HepG2 (cell line): Measurements from ENCODE around the gene FBXO24. TPM values are rescaled to one million over a fixed set of nuclear protein-coding genes. Genes with fewer than 3 reads are reported as not detected.

Experiments used
- ATAC-seq: fragments of 200-7000 bp; cut with Tn5 transposase; 3 replicates; pipeline ENCODE4 v1.9.1; 2020; ENCODE audit warnings: mild to moderate bottlenecking, moderate library complexity
- BruUV-seq: library from RNA; stranded (reverse); fragments of 400-500 nt; replicated peaks from 2 replicates; lab custom pipeline; 2021; lab: Mats Ljungman, UMichigan
- CTCF ChIA-PET: fragments of 300-600 bp; formaldehyde crosslinking; extraction: SDS; loops from one replicate; lab custom pipeline; 2021; ENCODE audit warnings: low total read pairs, inconsistent platforms, low intra/inter-chr PET ratio; lab: Yijun Ruan, JAX
- POLR2A ChIA-PET: fragments of 350-600 bp; sonication (Branson Sonifier 250); formaldehyde crosslinking; loops from one replicate; lab custom pipeline; 2020; ENCODE audit warnings: antibody characterized with exemption, inconsistent platforms; lab: Yijun Ruan, JAX
- DNase-seq: peaks from one replicate; pipeline ENCODE4 v3.0.0-alpha.2; 2015; ENCODE audit warnings: low spot score
- FAIRE-seq: peaks from 3 replicates; lab custom pipeline; 2011; peaks lifted over from hg19 to GRCh38; lab: Jason Lieb, UNC
- H2AFZ ChIP-seq: one replicate; pipeline ENCODE4 v1.6.1; 2011; ENCODE audit warnings: low read length, inconsistent platforms
- H3K27ac ChIP-seq: fragments of 300-600 bp; 3 replicates; pipeline ENCODE4 v1.8.0; 2011; ENCODE audit warnings: mixed run types, mild to moderate bottlenecking, mixed read lengths, low read length, inconsistent platforms; ENCODE audit not compliant: insufficient read depth; ENCODE audit errors: extremely low read length
- H3K27me3 ChIP-seq, 2 experiments: fragments of 200-600 bp in 1 of 2; 2 replicates in 1 of 2; 3 replicates in 1 of 2; pipeline versions ENCODE4 v1.6.0 to v1.8.0; 2011; ENCODE audit warnings: low read length in 2 of 2, mild to moderate bottlenecking in 2 of 2, moderate library complexity in 2 of 2, inconsistent platforms in 1 of 2; ENCODE audit not compliant: insufficient read depth in 2 of 2, control insufficient read depth in 1 of 2
- H3K36me3 ChIP-seq, 2 experiments: fragments of 200-600 bp in 1 of 2; replicated peaks in 1 of 2; 2 replicates in 1 of 2; 3 replicates in 1 of 2; pipeline versions ENCODE4 v1.5.1 to v1.8.0; 2011; ENCODE audit warnings: low read length in 2 of 2, inconsistent platforms in 1 of 2; ENCODE audit not compliant: insufficient read depth in 2 of 2, control insufficient read depth in 1 of 2
- H3K4me1 ChIP-seq: 2 replicates; pipeline ENCODE4 v1.5.1; 2012; ENCODE audit warnings: low read length, inconsistent platforms; ENCODE audit not compliant: insufficient read depth
- H3K4me2 ChIP-seq: 2 replicates; pipeline ENCODE4 v1.6.0; 2011; ENCODE audit warnings: low read depth, low read length, inconsistent platforms
- H3K4me3 ChIP-seq, 3 experiments: fragments of 200-600 bp in 1 of 3; sonication (generic), shearing (Covaris generic) in 1 of 3; replicated peaks in 1 of 3; 2 replicates each; pipeline ENCODE4 v1.5.1; 2011 to 2016; ENCODE audit warnings: low read length in 3 of 3, inconsistent platforms in 2 of 3, low read depth in 2 of 3, mild to moderate bottlenecking in 2 of 3, control low read depth in 1 of 3, mixed read lengths in 1 of 3; ENCODE audit not compliant: insufficient read depth in 1 of 3
- H3K79me2 ChIP-seq: one replicate; pipeline ENCODE4 v1.6.1; 2011; ENCODE audit warnings: low read length, inconsistent platforms; ENCODE audit not compliant: insufficient read depth
- H3K9ac ChIP-seq: 2 replicates; pipeline ENCODE4 v1.6.0; 2011; ENCODE audit warnings: mild to moderate bottlenecking, low read depth, low read length, inconsistent platforms; ENCODE audit not compliant: insufficient read depth
- H3K9me3 ChIP-seq: 2 replicates; pipeline ENCODE4 v1.5.1; 2012; ENCODE audit warnings: mild to moderate bottlenecking, low read length
- H4K20me1 ChIP-seq: 2 replicates; pipeline ENCODE4 v1.6.0; 2011; ENCODE audit warnings: inconsistent platforms, mild to moderate bottlenecking, low read length, moderate library complexity; ENCODE audit not compliant: insufficient read depth
- BRD4 ChIP-seq: sonication (generic); formaldehyde crosslinking; IDR thresholded peaks from 2 replicates; pipeline ENCODE4 v1.4.0; 2020; ENCODE audit warnings: missing genetic modification reagents
- RBM22 ChIP-seq: fragments of 200-400 bp; formaldehyde crosslinking; optimal IDR thresholded peaks from 2 replicates; pipeline ENCODE3; 2017; ENCODE audit warnings: mild to moderate bottlenecking, low read length, moderate library complexity
- U2AF1 ChIP-seq: fragments of 200-400 bp; formaldehyde crosslinking; optimal IDR thresholded peaks from 2 replicates; pipeline ENCODE3; 2017; ENCODE audit warnings: mild to moderate bottlenecking, low read depth, low read length
- ZNF274 ChIP-seq: sonication (generic); formaldehyde crosslinking; IDR thresholded peaks from 2 replicates; pipeline ENCODE4 v1.5.1; 2020; ENCODE audit warnings: mild to moderate bottlenecking, missing genetic modification reagents
- ZNF513 ChIP-seq: sonication (generic); formaldehyde crosslinking; conservative IDR thresholded peaks from 2 replicates; pipeline ENCODE4 v1.5.0; 2020; ENCODE audit warnings: missing genetic modification reagents
- ZNF543 ChIP-seq: sonication (generic); formaldehyde crosslinking; IDR thresholded peaks from 2 replicates; pipeline ENCODE4 v1.4.0; 2020; ENCODE audit warnings: mild to moderate bottlenecking, missing genetic modification reagents
- ZNF598 ChIP-seq: sonication (generic); formaldehyde crosslinking; IDR thresholded peaks from 2 replicates; pipeline ENCODE4 v1.5.1; 2020; ENCODE audit warnings: mild to moderate bottlenecking, missing genetic modification reagents, borderline replicate concordance
- ZSCAN21 ChIP-seq: sonication (generic); formaldehyde crosslinking; IDR thresholded peaks from 2 replicates; pipeline ENCODE4 v1.8.0; 2022; ENCODE audit warnings: mild to moderate bottlenecking, missing genetic modification reagents, moderate library complexity, borderline replicate concordance
- WGBS: methylation state at CpG from one replicate; pipeline ENCODE4 v1.1.6; 2017; ENCODE audit warnings: low lambda C conversion rate; 5-methylcytosine and 5-hydroxymethylcytosine counted together
- in situ Hi-C: cut with HindIII; loops from 2 replicates; pipeline ENCODE4 v1.10.0; 2017; ENCODE audit warnings: low pct_unique_long_range_greater_than_20kb; ENCODE audit not compliant: extremely low pct_ligation_motif_present
- intact Hi-C: fragments of 100-400 bp; cut with micrococcal nuclease; formaldehyde crosslinking; loops from one replicate; pipeline ENCODE4 v1.10.0; 2022; ENCODE audit not compliant: unreplicated experiment
- polyA plus RNA-seq, 8 experiments: library from polyadenylated mRNA; depleted of rRNA in 3 of 8; stranded (reverse) in 7 of 8; unstranded in 1 of 8; fragments of >200 nt; fragmentation: Illumina TruSeq in 4 of 8; extraction: Trizol in 4 of 8; gene quantifications; 2 replicates each; pipeline versions ENCODE4 v1.2.1 to v1.2.3, GENCODE V29; 2011 to 2016; ENCODE audit warnings: low read depth in 4 of 8, missing spikeins in 1 of 8, mixed read lengths in 1 of 8; ENCODE audit not compliant: insufficient read depth in 1 of 8
- total RNA-seq, 5 experiments: library from RNA; depleted of rRNA; stranded (reverse); fragments of >200 nt; fragmentation: Illumina TruSeq; extraction: Trizol; gene quantifications; 2 replicates each; pipeline ENCODE4 v1.2.3, GENCODE V29; 2016; ENCODE audit warnings: low read depth in 1 of 5

Gene FBXO24
- total and polyA plus RNA-seq, 2 of the 13 experiments (the other 11 are each of a cell fraction or from before 2014, with no cell fraction given) = 0.20 to 0.55 TPM

DNA sequence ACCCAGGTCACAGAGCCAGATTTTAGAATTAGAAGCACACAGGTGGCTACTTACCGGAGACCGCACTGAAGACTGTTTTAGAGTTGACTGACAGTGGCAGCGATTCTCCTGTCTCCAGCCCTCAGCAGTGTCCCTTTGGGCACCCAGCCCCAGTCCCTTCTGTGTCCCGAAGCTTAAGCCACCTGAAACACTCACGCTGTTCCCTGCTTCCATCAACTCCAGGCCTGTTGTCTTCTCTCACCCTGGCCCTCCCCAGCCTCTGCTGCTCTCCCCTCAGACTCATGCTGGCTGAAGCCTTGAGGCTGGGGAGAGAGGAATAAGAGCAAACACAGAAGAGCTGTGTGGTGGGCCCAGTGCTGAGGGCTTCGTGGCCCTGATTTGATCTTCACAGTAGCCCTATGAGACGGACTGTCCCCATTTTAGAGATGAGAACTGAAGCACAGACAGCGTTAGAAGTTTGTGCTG is 23.0 kb upstream of the FBXO24 start:
- Histone ChIP-seq H3K4me3 (no peak overlapping the region), H3K9ac (no peak overlapping the region), H4K20me1 (peaks cover 21% of the 10 kb centered on the region; the same call in 1 of the 2 replicates), H3K4me1 (peaks cover 93% of the 10 kb centered on the region), H3K36me3 (peaks cover 28 to 67% of the 10 kb centered on the region in 2 experiments), H3K27ac (peak overlapping the region; percentile 5), H3K79me2 (peaks cover 4% of the 10 kb centered on the region), H3K4me2 (no peak overlapping the region), H3K27me3 (no peaks in the 10 kb centered on the region), H3K9me3 (no peaks in the 10 kb centered on the region), H2AFZ (no peak overlapping the region)
- in situ Hi-C loops = no loop called here
- BruUV-seq = no TSS peak
- 88% methylated on average over 7 of the region's 8 CpGs for WGBS
- FAIRE-seq = no peak
- POLR2A ChIA-PET = interaction anchor here (1.2 kb wide), 1 partner anchor 23 kb away, joined by 3 read pairs; the partner anchor contains the start of gene FBXO24
- no peak for ATAC-seq
- intact Hi-C loops = loop anchor here (5.0 kb wide), 1 partner anchor 96 kb away; no protein-coding TSS in a partner anchor
- no peak for TF ChIP-seq BRD4 (CRISPR knock-in tag)
- TF ChIP-seq ZNF598 = 0 out of 2 replicates have a peak, but pooled peaks have one; percentile 56
- 0 out of 2 replicates have a peak, but pooled peaks have one; percentile 55 for TF ChIP-seq ZNF274 (CRISPR knock-in tag)
- peak; percentile 19 for TF ChIP-seq U2AF1
- TF ChIP-seq ZNF513 (CRISPR knock-in tag) = no peak
- no peak for TF ChIP-seq ZNF543 (CRISPR knock-in tag)
- 0 out of 2 replicates have a peak, but pooled peaks have one; percentile 35 for TF ChIP-seq ZSCAN21 (CRISPR knock-in tag)
- TF ChIP-seq RBM22 = peak; percentile 85
- DNase-seq = no peak
- CTCF ChIA-PET = interaction anchor here (0.5 to 1.6 kb wide), 2 partner anchors 93 to 147 kb away, joined by 3 to 5 read pairs; no protein-coding TSS in a partner anchor
